HG03280 (cell line): Measurements from ENCODE around the gene TAC4.
A peak's percentile ranks its signal among the peaks of the same experiment; 100 is the strongest.

Source experiments
- ATAC-seq: cut with Tn5 transposase; IDR thresholded peaks from one replicate; pipeline ENCODE4 v1.9.1; 2021; ENCODE audit warnings: mild to moderate bottlenecking, moderate library complexity; ENCODE audit not compliant: unreplicated experiment

Gene TAC4

GRCh38 chr17:49848019-49848473 lies at the start of gene TAC4:
TSS of gene TAC4 (minus strand) at chr17:49848069. CDS start at chr17:49848017, 52 bp downstream.
- no peak for ATAC-seq

GRCh38 chr17:49896860-49897259 lies 49.0 kb upstream of the TAC4 start:
- ATAC-seq, result no peak

- ATAC-seq, result no peak
These were observed 48.4 kb upstream of the TAC4 start for GRCh38 chr17:49896222-49896621.

GRCh38 chr17:49895812-49896211 lies 47.9 kb upstream of the TAC4 start:
- ATAC-seq, result no peak

- no peak for ATAC-seq
These were observed 46.9 kb upstream of the TAC4 start for GRCh38 chr17:49894761-49895160.

GRCh38 chr17:49891694-49892389 lies 44.0 kb upstream of the TAC4 start:
- ATAC-seq, result no peak

GRCh38 chr17:49891271-49891670 lies 43.4 kb upstream of the TAC4 start:
- ATAC-seq, result no peak

- ATAC-seq, result no peak
These were observed 43.0 kb upstream of the TAC4 start for GRCh38 chr17:49890852-49891251.

- no peak for ATAC-seq
These were observed 42.4 kb upstream of the TAC4 start for GRCh38 chr17:49890077-49890821.

GRCh38 chr17:49889500-49889899 lies 41.6 kb upstream of the TAC4 start:
- no peak for ATAC-seq

GRCh38 chr17:49887744-49888360 lies 40.0 kb upstream of the TAC4 start:
- ATAC-seq, result no peak

GRCh38 chr17:49887086-49887743 lies 39.3 kb upstream of the TAC4 start:
- no peak for ATAC-seq

- ATAC-seq, result no peak
These were observed 38.2 kb upstream of the TAC4 start for GRCh38 chr17:49886036-49886435.

GRCh38 chr17:49882434-49882833 lies 34.6 kb upstream of the TAC4 start:
- no peak for ATAC-seq

GRCh38 chr17:49881054-49881402 lies 33.2 kb upstream of the TAC4 start:
- ATAC-seq, result no peak

GRCh38 chr17:49880291-49881053 lies 32.6 kb upstream of the TAC4 start:
- ATAC-seq, result peak; percentile 86

GRCh38 chr17:49878931-49879904 lies 31.3 kb upstream of the TAC4 start:
- no peak for ATAC-seq

GRCh38 chr17:49875685-49876084 lies 27.8 kb upstream of the TAC4 start:
- ATAC-seq, result no peak

- ATAC-seq, result no peak
These were observed 27.0 kb upstream of the TAC4 start for GRCh38 chr17:49874911-49875310.

- ATAC-seq, result no peak
These were observed 26.1 kb upstream of the TAC4 start for GRCh38 chr17:49873926-49874325.
